VCaP (cell line): Measurements from ENCODE around the gene NRGN.

Source experiments
- H3K27ac ChIP-seq: fragments of 450-650 bp; 2 replicates; pipeline ENCODE4 v1.5.1; 2017
- TF ChIP-seq, protein P1 (sequence below): fragments of 450-650 bp; conservative IDR thresholded peaks from 2 replicates; pipeline ENCODE4 v1.5.1; 2017; ENCODE audit warnings: mild to moderate bottlenecking, moderate library complexity

Gene NRGN

DNA sequence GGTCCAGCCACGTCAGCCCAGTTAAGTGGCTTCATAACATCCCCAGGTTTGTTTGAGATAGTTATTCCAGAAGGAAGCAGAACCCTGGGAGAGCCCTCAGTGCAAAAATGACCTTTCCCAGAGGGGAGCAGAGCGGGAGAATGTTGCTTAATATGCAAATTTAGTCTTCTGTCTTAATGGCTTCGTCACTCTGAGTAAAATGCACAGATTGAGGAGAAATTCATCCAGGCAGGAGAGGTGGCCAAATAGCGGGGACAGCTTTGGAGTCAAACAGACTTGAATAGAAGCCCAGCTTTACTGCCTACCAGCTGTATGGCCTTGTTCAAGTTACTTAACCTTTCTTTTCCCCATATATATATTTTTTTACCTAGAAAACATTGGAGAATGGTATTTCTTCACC lies 12.3 kb upstream of the NRGN start:
- TF ChIP-seq, protein P1, sequence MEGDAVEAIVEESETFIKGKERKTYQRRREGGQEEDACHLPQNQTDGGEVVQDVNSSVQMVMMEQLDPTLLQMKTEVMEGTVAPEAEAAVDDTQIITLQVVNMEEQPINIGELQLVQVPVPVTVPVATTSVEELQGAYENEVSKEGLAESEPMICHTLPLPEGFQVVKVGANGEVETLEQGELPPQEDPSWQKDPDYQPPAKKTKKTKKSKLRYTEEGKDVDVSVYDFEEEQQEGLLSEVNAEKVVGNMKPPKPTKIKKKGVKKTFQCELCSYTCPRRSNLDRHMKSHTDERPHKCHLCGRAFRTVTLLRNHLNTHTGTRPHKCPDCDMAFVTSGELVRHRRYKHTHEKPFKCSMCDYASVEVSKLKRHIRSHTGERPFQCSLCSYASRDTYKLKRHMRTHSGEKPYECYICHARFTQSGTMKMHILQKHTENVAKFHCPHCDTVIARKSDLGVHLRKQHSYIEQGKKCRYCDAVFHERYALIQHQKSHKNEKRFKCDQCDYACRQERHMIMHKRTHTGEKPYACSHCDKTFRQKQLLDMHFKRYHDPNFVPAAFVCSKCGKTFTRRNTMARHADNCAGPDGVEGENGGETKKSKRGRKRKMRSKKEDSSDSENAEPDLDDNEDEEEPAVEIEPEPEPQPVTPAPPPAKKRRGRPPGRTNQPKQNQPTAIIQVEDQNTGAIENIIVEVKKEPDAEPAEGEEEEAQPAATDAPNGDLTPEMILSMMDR = no peak
- H3K27ac ChIP-seq = no peak overlapping the region

DNA sequence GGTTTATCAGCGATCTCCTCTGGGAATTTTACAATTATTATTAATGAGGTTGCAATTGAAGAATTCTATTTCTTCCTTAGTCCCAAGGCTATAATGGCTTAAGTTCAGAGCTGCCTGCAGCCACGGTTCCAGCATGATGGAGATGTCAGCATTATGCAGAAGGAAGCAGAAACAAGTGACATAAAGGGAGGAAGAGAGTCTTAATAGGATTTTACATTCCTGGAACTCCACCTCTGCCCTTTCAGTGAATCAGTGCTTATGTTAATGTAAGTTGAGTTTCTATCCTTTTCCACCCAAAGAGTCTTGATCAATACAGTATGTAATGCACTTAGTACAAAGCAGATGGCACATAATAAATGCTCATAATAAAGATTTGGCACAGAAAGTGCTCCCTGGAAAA lies 11.6 kb upstream of the NRGN start:
- H3K27ac ChIP-seq = no peak overlapping the region
- TF ChIP-seq, protein P1 = no peak

DNA sequence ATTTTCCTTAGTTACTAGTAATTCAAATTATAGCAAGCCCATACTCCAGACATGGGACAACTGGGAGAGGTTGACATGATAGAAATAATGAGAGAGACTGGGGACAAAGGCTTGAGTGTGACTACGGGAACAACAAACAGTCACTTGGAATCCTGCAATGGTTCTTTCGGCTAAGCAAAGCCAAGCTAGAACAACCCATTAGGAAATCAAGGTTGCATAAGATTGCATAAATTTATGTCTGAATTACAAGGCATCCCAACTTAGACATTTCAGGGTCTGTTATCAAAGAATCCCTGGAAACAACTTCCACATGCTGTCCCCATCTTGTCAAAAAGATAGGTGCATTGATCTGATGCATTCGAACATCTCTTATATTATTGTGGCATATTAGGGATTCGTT lies 10.2 kb upstream of the NRGN start:
- no peak overlapping the region for H3K27ac ChIP-seq
- TF ChIP-seq, protein P1 = no peak

DNA sequence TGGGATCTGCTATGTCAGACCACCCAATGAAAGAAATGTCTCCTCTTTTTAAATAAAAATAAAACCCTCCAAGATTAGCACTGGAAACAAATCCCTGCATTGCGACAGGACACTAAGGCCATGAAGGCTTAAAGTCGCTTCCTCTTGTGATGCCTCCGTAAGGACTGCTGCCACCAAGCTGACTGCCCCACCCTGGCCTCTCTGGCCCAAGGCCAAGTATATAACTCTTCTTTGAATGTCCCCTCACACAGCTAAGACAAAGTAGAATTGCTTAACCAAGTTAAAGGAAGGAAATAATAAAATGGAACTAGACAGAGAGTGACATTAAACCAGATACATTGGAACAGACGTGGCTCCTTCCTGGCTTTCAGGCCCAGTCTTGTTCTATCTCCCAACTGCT lies 7.5 kb upstream of the NRGN start:
- no peak overlapping the region for H3K27ac ChIP-seq
- TF ChIP-seq, protein P1 = no peak

DNA sequence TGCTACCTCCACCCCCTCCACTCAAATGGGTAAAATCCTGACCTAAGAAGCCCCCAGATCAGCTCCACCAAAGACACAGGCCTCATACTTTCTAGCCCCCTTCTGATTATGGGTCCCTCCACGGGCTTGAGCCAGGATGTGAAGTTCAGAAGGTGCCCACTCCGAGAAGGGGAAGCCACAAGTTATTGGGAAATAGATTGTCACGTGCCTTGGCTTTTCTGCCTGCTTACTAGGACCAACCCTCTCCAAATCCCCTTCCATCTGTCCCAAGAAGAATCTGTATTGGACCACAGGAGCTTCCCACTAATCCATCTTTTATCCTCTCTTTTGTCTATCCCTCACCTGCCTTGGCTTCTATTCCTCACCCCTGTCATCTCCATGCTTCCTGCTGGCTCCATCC lies 3.0 kb upstream of the NRGN start:
- no peak overlapping the region for H3K27ac ChIP-seq
- TF ChIP-seq, protein P1 = no peak

DNA sequence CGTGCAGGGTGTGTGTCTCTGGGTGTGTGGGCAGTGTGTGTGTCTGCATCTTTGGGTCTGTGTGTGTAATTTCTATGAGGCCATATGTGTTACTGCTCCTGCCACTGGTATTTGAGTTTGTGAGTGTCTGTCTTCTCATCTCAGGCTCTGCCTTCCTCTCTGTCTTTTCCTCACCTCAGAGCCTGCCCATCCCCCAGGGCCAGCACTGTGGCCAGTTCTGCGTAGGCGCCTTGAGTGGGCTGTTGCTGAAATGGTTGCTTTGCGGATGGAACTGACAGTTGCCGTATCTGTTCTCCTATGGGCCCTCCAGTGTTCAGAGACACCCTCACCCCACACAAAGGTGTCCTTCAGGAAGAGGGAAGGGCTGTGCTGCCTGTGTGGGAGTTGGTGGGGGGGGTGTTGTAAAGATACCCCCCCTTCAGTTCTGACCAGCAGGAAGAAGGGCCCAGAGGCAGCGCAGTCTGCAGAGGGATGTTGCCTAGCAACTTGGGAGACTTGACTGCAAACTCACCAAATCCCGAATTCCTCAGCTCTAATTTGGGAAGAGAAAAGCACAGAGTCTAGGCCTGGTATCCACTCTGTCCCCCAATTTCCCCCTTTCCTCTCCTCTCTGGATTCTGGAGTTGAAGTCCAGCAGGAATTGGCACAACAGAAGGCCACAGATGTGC lies 2.0 kb upstream of the NRGN start:
- TF ChIP-seq, protein P1 = no peak
- no peak overlapping the region for H3K27ac ChIP-seq

DNA sequence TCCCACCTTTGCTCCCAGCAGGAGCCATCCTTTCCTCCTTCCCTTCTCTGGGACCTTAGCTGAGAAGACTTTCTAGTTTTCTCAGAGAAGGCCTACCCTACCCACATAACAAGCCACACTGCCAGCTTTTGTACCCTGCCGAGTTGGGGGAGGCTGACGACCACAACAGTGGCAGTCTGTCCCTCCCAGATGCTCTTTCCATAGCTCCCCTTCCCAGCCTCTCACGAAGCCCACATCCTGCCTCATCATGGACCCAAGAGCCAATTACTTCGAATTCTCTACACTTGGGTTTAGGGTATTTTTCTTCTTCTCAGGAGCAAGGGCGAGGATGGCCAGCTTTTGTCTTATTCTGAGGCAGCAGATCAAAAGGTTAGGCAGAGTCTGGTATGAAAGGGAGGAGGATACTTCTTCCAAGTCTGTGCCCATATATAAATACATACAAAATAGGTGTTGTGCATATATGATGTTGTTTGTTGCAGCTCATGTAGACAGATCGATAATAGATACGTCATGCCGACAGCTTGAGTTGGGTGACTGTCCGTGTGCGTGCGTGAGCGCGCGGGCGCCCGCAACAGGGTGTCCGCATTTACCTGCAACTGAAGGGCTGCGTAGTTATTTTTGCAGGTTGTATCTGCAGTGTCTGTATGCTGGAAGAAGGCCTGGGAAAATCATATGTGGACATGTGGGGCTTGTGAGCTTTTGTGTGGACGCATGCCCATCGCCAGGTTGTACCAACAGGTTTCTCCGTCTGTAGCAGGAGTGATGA lies 846 bp upstream of the NRGN start:
- peak overlapping the region; percentile 21; the same call in 1 of the 2 replicates for H3K27ac ChIP-seq
- TF ChIP-seq, protein P1 = no peak
